Activated CD4-positive, alpha-beta T cell treated with anti-CD3 and anti-CD28 coated beads, Interleukin-2, amount 50 U/mL, for 16 hours (primary cell): ENCODE measurements around the gene WNT7A.

Experiments used
- DNase-seq: peaks from one replicate; pipeline ENCODE4 v3.0.0-alpha.2; 2020

The WNT7A gene

DNA sequence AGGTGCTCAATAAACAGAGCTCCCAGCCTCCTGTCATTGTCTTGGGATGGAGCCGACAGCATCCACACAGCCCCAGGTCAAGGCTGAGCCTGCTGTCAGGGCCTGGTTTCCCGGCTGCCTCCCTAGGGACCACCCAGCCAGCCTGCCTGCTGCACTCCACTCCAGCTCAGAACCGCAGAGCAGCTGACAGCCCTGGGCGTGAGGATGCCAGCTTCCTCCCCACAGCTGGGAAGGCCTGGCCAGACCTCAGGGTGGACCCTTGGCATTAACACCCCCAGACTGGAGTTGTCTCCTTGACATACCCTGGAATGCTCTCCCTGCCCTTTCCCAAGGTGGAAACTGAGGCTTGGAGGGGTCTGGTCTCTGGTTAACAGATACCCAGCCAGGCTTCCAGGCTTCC lies 112.0 kb downstream of the WNT7A start:
- no peak for DNase-seq

DNA sequence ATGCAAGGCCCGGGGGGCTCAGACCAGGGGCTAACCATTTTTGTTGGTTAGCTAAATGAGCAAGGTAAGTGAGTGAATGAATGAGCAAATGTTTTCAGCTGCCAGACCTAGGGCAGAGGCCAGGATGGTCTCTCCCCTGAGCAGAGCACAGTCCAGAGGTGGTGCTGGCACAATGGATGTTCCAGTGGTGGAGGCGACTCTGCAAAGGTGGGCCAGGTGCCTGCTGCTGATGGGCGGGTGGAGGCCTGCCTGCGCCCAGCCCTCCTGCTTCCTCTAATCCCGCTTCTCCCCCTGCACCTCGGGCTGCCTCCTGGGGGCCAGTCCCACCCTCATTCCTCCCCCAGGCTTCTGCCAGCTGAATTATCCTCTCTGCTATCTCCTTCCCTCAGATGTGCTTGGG lies 112.8 kb downstream of the WNT7A start:
- DNase-seq, result no peak
